Choroid plexus epithelial cell (primary cell): ENCODE data around the gene MMD.

Source experiments
- DNase-seq: peaks from one replicate; pipeline ENCODE4 v3.0.0-alpha.2; 2010; ENCODE audit warnings: low read depth
- H3K4me3 ChIP-seq: 2 replicates; pipeline ENCODE4 v1.5.1; 2011; ENCODE audit warnings: low read depth, mild to moderate bottlenecking, control low read depth, low read length, moderate library complexity
- TF ChIP-seq, protein P1 (sequence below): conservative IDR thresholded peaks from 2 replicates; pipeline ENCODE4 v1.5.1; 2011; ENCODE audit warnings: low read depth, mild to moderate bottlenecking, control low read depth, inconsistent platforms, low read length, moderate library complexity

The MMD gene

DNA sequence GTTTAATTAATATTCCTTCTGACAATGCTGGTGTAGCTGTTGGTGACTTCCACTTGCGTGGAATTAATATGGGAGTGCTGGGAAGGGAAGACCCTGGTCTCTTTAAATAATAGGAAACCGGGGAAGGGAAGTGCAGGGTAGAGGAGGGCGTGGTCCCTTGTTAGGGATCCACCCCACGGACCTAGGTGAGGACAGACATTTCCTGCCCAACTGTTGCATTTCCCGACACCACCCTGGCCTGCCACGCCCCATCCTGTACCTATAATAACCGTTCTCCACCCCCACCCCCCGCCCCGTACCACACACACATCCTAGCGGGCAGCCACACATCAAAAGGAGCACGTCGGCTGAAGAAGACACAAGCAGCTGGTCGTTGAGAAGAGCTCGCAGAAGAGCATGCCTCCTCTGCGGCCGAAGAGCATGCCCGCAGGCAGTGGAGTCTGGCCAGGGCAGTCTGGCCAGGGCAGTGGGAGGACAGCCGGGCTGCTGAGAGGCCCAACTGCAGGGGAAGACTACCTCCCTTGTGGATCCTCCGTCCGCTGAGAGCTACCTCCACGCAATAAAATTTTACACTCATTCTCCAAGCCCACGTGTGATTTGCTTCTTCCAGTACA lies 36.8 kb upstream of the MMD start:
- no peak for DNase-seq
- TF ChIP-seq, protein P1, sequence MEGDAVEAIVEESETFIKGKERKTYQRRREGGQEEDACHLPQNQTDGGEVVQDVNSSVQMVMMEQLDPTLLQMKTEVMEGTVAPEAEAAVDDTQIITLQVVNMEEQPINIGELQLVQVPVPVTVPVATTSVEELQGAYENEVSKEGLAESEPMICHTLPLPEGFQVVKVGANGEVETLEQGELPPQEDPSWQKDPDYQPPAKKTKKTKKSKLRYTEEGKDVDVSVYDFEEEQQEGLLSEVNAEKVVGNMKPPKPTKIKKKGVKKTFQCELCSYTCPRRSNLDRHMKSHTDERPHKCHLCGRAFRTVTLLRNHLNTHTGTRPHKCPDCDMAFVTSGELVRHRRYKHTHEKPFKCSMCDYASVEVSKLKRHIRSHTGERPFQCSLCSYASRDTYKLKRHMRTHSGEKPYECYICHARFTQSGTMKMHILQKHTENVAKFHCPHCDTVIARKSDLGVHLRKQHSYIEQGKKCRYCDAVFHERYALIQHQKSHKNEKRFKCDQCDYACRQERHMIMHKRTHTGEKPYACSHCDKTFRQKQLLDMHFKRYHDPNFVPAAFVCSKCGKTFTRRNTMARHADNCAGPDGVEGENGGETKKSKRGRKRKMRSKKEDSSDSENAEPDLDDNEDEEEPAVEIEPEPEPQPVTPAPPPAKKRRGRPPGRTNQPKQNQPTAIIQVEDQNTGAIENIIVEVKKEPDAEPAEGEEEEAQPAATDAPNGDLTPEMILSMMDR, result no peak

DNA sequence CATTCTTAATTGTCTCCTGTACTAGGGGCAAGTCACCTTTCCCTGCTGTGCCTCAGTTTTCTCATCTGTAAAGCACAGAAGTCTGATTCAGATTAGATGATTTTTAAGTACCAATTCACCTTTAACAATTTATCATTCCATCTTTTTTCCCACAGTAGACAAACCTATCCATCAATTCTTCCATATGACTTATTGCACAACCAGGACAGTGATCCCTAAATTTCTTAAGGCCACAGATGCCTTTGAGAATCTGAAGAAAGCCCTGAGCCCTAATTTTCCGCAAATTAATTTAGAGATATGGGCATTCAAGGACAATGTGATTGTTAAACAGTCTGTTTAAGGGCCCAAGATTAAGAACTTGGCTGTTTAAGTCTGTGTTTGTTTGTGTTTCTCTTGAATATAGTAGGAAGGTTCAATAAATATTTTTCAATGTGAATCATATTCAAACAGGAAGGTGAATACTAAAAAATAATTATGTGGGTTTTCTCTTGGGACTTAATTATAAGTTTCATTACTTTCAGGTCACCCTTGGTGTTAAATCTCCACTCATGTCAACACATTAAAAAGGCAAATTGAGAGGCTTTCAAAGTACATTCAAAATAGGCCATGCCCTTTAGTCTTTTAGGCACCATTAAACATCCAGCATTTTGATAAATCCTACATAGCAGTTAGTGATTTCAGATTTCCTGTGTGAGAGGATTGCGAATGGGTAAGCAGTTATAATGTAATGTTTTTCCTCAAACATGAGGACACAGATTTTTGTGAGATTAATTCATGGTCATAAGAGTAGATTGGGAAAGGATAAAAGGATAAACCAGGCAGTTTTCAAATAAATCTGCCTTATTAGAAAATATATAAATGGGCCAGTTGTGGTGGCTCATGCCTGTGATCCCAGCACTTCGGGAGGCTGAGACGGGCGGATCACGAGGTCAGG lies 34.9 kb upstream of the MMD start:
- no peak for DNase-seq
- no peak overlapping the region for H3K4me3 ChIP-seq
- TF ChIP-seq, protein P1, result no peak

More for the DNA sequence above, 36.8 kb upstream of the MMD start:
- H3K4me3 ChIP-seq, result no peak overlapping the region

GRCh38 chr17:55454906-55455474 lies 33.4 kb upstream of the MMD start:
- no peak overlapping the region for H3K4me3 ChIP-seq
- DNase-seq, result peak; percentile 90
- TF ChIP-seq, protein P1, result no peak

DNA sequence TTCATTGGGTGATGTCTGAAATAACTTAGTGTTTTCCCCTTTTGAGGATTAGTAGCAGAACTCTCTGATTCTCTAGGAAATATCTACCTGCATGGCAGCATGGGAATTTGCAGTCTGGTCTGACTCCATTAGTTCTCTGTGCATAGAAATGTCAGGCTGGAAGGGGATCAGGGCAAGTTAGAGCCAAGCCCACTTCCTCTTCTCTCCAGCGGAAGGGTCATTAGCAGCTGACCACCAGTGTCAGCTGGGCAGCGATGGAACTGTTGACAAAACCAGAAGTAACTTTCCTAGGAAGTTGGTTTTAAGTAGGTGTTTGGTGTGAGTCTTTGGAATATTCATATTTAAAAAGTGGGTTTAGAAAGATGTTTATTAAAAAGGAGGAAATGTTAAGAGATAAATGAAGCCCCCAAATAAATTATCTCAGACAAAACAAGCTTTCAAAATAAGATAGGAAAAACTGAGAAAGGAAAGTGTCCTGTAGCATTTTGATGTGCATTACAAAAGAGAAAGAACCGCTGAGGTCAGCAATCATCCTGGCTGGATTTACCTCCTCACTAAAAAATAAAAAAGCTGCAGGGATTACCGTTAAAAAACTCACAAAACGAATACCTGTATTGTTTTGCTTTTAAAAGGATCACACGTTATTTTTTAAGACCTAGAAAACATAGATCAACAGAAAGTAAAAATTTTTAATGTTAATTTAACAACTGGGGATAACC lies 32.4 kb upstream of the MMD start:
- no peak overlapping the region for H3K4me3 ChIP-seq
- DNase-seq, result no peak
- TF ChIP-seq, protein P1, result no peak

DNA sequence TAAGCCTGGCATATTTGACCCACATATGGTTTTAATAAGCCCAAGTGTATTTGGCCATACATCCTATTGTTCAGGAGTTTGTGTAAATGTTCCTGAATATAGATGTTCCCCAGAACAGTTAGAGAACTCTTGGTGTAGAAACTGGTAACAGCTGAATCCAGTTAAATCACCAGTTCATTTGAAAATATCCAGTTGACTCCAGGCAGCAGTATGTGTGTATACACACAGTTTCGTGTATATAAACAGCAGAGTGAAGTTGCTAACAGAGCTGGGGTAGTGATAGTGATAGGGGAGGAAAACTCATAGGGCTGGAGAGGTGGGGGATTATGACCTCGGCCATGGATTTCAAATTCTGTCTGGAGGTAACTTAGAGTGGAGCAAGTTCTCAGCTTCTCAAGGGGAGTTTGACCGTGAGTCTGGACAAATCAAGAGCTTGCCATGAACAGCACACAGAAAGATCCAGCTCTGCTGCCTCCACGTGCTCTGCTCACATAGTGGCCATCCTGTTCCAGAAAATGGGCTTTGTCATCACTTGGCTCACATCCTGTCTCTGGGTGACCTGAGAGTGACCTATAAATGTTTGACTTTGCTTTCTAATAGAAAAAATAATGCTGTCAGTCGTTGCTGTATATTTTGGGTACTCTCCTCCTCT lies 30.6 kb upstream of the MMD start:
- TF ChIP-seq, protein P1, result no peak
- H3K4me3 ChIP-seq, result no peak overlapping the region
- peak; percentile 84 for DNase-seq

DNA sequence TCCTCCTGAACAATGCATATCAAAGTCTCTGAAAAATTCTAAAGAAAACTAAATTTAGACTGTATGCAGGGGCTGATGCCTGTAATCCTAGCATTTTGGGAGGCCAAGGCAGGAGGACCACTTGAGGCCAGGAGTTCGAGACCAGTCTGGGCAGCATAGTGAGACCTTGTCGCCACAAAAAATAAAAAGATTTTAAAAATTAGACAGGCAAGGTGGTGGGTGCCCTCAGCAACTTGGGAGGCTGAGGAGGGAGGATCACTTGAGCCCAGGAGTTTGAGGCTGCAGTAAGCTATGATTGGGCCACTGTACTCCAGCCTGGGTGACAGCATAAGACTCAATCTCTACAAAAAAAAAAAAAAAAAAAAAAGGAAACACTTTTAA lies 30.1 kb upstream of the MMD start:
- H3K4me3 ChIP-seq, result no peak overlapping the region
- TF ChIP-seq, protein P1, result no peak
- no peak for DNase-seq
